ENCODE results near the gene NRN1L. TPM values are rescaled to one million over a fixed set of nuclear protein-coding genes. Genes with fewer than 3 reads are reported as not detected.

Gene NRN1L
- total and polyA plus RNA-seq, 2 donors from 2014 or later: 1.1 to 1.2 TPM

DNA sequence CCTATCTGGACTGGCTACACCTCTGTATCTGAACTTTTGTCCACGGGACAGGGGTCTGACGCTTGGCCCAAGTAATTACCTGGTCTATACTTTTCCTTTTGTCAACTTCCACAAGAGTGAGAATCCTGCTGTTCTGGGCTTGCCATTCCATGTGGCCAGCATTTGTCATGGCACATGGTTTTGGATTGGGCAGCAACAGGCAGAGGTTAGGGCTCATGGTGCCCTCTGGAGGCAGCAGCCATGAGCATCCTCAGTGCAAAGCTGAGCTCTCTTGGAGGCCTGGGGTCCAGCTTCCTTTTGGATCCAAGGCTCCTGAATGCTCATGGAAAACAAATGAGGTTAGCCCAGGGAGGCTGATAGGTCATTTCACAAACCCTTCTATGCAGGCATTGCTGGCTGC is 19.4 kb upstream of the NRN1L start:
- no peak overlapping the region for H3K9ac ChIP-seq (ENCODE audit: low read length in 3 of 3)
- no peaks in the 10 kb centered on the region for H3K9me3 ChIP-seq (ENCODE audit: control insufficient read depth in 2 of 3, insufficient read depth in 1 of 3, low read length in 3 of 3)
- intact Hi-C loops (cut with DNase I): no loop called here
- no peak overlapping the region for H3K27ac ChIP-seq (ENCODE audit: low read depth in 2 of 2, low read length in 2 of 2)
- DNase-seq: peak in 1 of 5 donors; percentile 29
- H3K4me1 ChIP-seq (ENCODE audit: control insufficient read depth in 2 of 3, insufficient read depth in 2 of 3, low read depth in 1 of 3, low read length in 3 of 3): peaks cover 0 to 7% (median 6%) of the 10 kb centered on the region in 3 donors
- H3K27me3 ChIP-seq (ENCODE audit: control insufficient read depth, insufficient read depth, low read length): no peaks in the 10 kb centered on the region
- peak; percentile 11 for TF ChIP-seq CTCF (IDR thresholded peaks at IDR 0.05; ENCODE audit: borderline replicate concordance, extremely low read depth, insufficient read depth)
- no peak overlapping the region for H3K4me3 ChIP-seq (ENCODE audit: low read length in 3 of 3)
- FAIRE-seq: no peak
- peaks cover 3 to 18% (median 6%) of the 10 kb centered on the region in 3 donors for H3K36me3 ChIP-seq (ENCODE audit: control insufficient read depth in 2 of 3, insufficient read depth in 3 of 3, low read length in 3 of 3)

- intact Hi-C loops (cut with DNase I): no loop called here
- Histone ChIP-seq H3K27me3 (ENCODE audit: control insufficient read depth, insufficient read depth, low read length) (no peaks in the 10 kb centered on the region), H3K9ac (ENCODE audit: low read length in 3 of 3) (no peak overlapping the region), H3K9me3 (ENCODE audit: control insufficient read depth in 2 of 3, insufficient read depth in 1 of 3, low read length in 3 of 3) (no peaks in the 10 kb centered on the region), H3K4me1 (ENCODE audit: control insufficient read depth in 2 of 3, insufficient read depth in 2 of 3, low read depth in 1 of 3, low read length in 3 of 3) (peaks cover 0 to 11% (median 4%) of the 10 kb centered on the region in 3 donors), H3K27ac (ENCODE audit: low read depth in 2 of 2, low read length in 2 of 2) (no peak overlapping the region), H3K36me3 (ENCODE audit: control insufficient read depth in 2 of 3, insufficient read depth in 3 of 3, low read length in 3 of 3) (peaks cover 4 to 14% (median 6%) of the 10 kb centered on the region in 3 donors), H3K4me3 (ENCODE audit: low read length in 3 of 3) (no peak overlapping the region)
- FAIRE-seq (no peak), DNase-seq (no peak)
- no peak for TF ChIP-seq CTCF (IDR thresholded peaks at IDR 0.05; ENCODE audit: borderline replicate concordance, extremely low read depth, insufficient read depth)
Measured at GRCh38 chr16:67868290-67868689, 16.4 kb upstream of the NRN1L start.

DNA sequence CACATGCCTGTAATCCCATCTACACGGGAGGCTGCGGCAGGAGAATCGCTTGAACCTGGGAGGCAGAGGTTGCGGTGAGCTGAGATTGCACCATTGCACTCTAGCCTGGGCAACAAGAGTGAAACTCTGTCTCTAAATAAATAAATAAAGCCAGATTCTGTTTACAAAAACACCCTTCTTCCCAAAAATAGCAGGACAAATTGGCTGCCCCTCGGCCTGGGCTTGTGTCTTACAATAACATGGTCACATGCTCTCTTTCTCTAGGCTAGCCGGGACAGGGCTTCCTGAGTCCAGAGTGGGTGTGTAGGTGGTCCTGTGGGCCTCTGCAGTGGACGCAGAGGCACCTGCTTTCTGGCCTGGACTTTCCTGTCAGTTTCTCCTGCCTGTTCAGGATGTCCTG is 15.0 kb upstream of the NRN1L start:
- intact Hi-C loops (cut with DNase I): no loop called here
- Histone ChIP-seq H3K4me3 (ENCODE audit: low read length in 3 of 3) (no peak overlapping the region), H3K36me3 (ENCODE audit: control insufficient read depth in 2 of 3, insufficient read depth in 3 of 3, low read length in 3 of 3) (peaks cover 4 to 14% (median 6%) of the 10 kb centered on the region in 3 donors), H3K27ac (ENCODE audit: low read depth in 2 of 2, low read length in 2 of 2) (no peak overlapping the region), H3K4me1 (ENCODE audit: control insufficient read depth in 2 of 3, insufficient read depth in 2 of 3, low read depth in 1 of 3, low read length in 3 of 3) (peaks cover 0 to 18% (median 11%) of the 10 kb centered on the region in 3 donors), H3K27me3 (ENCODE audit: control insufficient read depth, insufficient read depth, low read length) (no peaks in the 10 kb centered on the region), H3K9me3 (ENCODE audit: control insufficient read depth in 2 of 3, insufficient read depth in 1 of 3, low read length in 3 of 3) (no peaks in the 10 kb centered on the region), H3K9ac (ENCODE audit: low read length in 3 of 3) (no peak overlapping the region)
- no peak for DNase-seq
- no peak for TF ChIP-seq CTCF (IDR thresholded peaks at IDR 0.05; ENCODE audit: borderline replicate concordance, extremely low read depth, insufficient read depth)
- FAIRE-seq: no peak

- FAIRE-seq: no peak
- Histone ChIP-seq H3K4me3 (ENCODE audit: low read length in 3 of 3) (no peak overlapping the region), H3K27ac (ENCODE audit: low read depth in 2 of 2, low read length in 2 of 2) (no peak overlapping the region), H3K27me3 (ENCODE audit: control insufficient read depth, insufficient read depth, low read length) (no peaks in the 10 kb centered on the region), H3K4me1 (ENCODE audit: control insufficient read depth in 2 of 3, insufficient read depth in 2 of 3, low read depth in 1 of 3, low read length in 3 of 3) (peaks cover 0 to 27% (median 11%) of the 10 kb centered on the region in 3 donors), H3K9ac (ENCODE audit: low read length in 3 of 3) (no peak overlapping the region), H3K9me3 (ENCODE audit: control insufficient read depth in 2 of 3, insufficient read depth in 1 of 3, low read length in 3 of 3) (no peaks in the 10 kb centered on the region), H3K36me3 (ENCODE audit: control insufficient read depth in 2 of 3, insufficient read depth in 3 of 3, low read length in 3 of 3) (peaks cover 4 to 11% (median 9%) of the 10 kb centered on the region in 3 donors)
- no peak for DNase-seq
- intact Hi-C loops (cut with DNase I): no loop called here
- TF ChIP-seq CTCF (IDR thresholded peaks at IDR 0.05; ENCODE audit: borderline replicate concordance, extremely low read depth, insufficient read depth): no peak
Measured at GRCh38 chr16:67871256-67871655, 13.4 kb upstream of the NRN1L start.

All from kidney (tissue), 14 donors.